SK-N-DZ (cell line): ENCODE results near the gene HTR4. TPM values are rescaled to one million over a fixed set of nuclear protein-coding genes. Genes with fewer than 3 reads are reported as not detected.
"Not testable (repeated sequence)": the region's sequence is repeated elsewhere in the genome, so short reads cannot be mapped to it uniquely, and the experiment has no call there.

Experiments used
- DNase-seq: peaks from one replicate; pipeline ENCODE4 v3.0.0-alpha.2; 2015; ENCODE audit warnings: low spot score
- polyA plus RNA-seq, 2 experiments: library from polyadenylated mRNA; depleted of rRNA; stranded (reverse); fragments of >200 nt; gene quantifications; 2 replicates each; pipeline ENCODE4 v1.2.3, GENCODE V29; 2014

The HTR4 gene
- not detected in 2 replicates for polyA plus RNA-seq (2014; cell fraction: cytosol; rRNA removed)
- not detected in 2 replicates for polyA plus RNA-seq (2014; cell fraction: nucleus; rRNA removed)

GRCh38 chr5:148653836-148654781, at the start of gene HTR4:
Gene HTR4 (minus strand): TSS chr5:148654527. CDS start chr5:148637014, 17,513 bp downstream.
- no peak for DNase-seq

- no peak for DNase-seq
Observed at GRCh38 chr5:148702019-148702596, 47.8 kb upstream of the HTR4 start.

GRCh38 chr5:148699028-148699427, 44.7 kb upstream of the HTR4 start:
- DNase-seq, result no peak

DNA sequence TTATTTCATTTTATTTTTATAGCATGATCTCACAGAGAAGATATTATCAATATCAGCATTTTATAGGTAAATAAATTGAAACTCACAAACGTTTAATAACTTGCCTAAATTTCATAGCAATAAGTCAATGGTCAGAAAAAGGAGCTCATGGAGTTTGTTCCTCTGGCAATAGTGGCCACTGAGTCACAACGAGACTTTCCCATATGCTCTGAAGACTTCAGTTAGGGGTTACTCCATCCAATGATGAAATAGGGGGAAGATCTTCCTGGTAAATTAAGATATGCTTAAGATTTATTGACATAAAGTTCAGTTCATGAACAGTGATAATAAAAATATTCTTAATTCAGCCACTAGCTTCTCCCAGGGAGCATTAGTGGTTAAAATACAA, 43.5 kb upstream of the HTR4 start:
- no peak for DNase-seq

GRCh38 chr5:148697180-148697808, 43.0 kb upstream of the HTR4 start:
- no peak for DNase-seq

DNA sequence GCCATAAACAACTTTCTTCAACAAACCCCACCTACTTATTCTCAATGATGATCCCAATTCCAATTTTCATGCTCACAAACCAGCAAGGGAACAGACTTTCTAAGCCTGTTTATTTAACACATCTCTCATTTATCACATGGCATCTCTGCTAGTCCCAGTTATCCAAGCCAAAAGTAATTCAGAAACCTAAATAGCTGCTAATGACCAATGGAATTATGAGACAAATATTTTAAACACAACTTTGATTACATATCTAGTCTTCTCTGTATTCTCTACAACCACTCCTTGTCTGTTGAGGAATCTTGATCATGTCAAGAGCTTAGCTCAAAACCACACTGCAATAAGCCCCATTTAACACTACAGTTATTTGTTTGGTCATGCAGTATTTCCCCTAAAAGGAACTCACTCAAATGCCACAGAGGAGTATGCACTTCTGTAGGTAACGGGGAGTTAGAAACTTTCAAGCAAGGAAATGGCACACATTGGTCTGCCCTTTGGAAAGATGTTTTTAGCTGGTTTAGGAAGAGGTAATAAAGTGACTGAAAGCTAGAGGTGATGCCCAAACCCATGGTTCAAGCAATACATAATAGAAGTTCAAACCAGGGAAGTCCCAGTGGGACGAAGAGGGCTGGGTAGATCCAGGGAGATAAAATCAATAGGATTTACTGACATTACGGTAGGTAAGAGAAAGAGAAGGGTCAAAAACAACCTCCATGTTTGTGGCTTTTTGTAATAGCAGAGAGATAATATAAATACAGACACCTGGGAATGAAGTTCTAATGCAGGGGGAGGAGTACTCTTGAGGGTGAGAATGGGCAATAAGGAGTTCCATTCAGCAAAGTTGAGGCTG, 42.1 kb upstream of the HTR4 start:
- DNase-seq, result no peak

GRCh38 chr5:148690945-148691344, 36.6 kb upstream of the HTR4 start:
- no peak for DNase-seq

DNA sequence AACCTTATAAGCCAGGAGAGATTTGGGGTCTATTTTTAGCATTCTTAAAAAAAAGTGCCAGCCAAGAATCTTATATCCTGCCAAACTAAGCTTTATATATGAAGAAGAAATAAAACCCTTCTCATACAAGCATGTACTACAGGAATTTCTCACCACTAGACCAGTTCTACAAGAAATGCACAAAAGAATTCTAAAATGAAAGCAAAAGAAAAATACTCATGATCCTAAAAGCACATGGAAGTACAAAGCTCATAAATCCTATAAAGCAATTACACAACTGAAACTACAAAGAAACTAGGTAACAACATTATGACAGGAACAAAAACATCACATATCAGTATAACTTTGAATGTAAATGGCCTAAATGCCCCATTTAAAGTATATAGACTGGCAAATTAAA, 34.5 kb upstream of the HTR4 start:
- DNase-seq, result no peak

- no peak for DNase-seq
Observed at GRCh38 chr5:148687871-148688270, 33.5 kb upstream of the HTR4 start.

- DNase-seq, result peak; percentile 21
Observed at GRCh38 chr5:148687427-148687826, 33.1 kb upstream of the HTR4 start.

DNA sequence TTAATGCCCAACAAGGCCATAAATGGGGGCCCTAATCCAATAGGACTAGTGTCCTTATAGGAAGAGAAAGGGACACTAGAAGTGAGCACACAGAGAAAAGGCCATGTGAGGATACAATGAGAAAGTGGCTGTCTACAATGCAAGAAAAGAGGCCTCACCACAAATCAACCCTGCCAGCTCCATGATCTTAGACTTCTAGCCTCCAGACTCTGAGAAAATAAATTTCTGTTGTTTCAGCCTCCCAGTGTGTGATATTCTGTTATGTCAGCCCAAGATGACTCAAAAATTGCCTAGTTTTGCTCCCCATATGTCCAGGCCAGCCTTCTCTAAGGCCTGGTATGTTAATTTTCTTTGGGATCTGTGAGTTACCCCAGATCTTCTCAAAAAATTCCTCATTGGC, 32.3 kb upstream of the HTR4 start:
- DNase-seq, result no peak

DNA sequence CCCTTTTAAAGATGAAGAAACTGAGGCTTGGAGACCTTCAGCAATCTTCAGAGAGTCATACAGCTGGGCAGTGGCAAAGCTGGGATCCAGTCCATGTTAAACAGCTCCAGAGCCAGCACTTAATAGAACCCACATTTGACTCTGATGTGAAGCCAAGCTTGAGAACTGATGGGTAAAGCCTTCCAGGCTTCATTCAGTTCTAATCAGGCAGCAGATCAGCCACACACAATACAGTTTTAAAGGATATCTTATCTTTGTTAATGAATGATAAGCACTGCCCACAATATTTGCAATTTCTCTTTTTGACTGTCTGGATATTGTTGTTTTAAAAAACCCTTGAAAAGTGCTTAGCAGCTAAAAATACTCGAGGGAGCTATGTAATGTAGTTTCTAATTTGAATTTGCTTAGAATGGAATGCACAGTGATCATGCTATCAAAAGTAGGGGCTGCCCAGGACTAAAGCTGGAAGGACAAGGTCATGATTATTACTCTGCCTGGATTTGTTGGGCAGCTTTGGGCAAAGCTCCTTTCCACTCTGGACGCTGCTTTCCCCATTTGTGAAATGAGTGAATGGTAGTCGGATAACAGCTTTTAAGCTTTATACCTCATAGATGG, 31.3 kb upstream of the HTR4 start:
- DNase-seq, result no peak

GRCh38 chr5:148684528-148684927, 30.2 kb upstream of the HTR4 start:
- DNase-seq, result no peak

DNA sequence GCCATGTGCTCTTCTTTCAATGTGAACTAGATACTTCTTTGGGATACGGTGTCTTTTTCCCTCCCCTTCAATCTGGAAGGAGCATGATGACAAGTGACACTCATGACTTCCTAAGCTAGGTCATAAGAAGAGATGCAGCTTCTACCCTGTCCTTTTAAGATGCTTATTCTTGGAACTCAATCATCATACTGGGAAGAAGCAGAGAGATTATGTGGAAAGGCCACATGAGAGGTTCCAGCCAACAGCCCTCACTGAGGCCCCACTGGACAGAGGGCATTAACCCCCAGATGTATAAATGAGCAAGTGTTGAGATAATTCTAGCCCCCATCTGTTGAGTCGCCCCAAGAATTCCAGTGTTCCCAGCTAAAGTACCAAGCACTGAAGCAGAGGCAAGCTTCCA, 29.3 kb upstream of the HTR4 start:
- no peak for DNase-seq

DNA sequence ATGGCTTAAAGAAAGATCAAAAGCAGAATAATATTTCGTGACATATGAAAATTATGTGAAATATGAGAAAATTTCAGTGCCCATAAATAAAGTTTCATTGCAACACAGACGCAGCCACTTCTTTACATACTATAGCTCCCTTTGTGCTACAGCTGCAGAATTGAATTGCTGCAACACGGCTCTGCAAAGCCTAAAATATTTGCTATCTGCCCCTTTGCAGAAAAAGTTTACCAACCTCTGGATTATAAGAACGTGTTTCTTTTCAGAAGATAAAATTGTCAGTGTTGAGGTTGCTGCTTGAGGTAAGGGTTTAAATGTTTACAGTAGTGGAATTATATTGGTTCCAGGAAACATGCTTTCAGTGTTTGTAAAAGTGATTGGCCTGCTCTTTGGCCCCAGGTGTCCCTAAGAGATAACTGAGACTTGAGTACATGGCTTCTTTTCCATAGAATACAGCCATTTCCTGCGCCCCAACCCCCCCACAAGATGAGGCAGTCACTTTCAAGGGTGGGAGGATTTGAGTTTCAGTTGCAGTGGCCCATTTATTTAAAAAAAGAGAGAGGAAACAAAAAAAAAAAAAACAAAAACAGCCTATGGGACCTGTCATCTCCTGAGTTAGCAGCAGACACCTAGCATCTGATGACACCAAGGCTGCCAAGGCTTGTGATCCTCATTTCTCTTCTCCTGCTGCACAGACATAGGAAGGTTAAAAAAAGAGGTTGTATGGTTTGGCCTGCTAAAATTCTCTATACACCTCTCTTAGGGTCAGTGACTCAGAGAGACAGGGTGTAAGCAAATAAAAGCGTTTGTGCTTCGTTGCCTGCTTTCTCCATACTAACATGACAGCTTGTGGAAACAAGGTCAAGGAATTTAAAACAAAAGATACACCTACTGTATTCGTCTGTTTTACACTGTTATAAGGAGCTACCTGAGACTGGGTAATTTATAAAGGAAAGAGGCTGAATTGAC, 28.0 kb upstream of the HTR4 start:
- no peak for DNase-seq

DNA sequence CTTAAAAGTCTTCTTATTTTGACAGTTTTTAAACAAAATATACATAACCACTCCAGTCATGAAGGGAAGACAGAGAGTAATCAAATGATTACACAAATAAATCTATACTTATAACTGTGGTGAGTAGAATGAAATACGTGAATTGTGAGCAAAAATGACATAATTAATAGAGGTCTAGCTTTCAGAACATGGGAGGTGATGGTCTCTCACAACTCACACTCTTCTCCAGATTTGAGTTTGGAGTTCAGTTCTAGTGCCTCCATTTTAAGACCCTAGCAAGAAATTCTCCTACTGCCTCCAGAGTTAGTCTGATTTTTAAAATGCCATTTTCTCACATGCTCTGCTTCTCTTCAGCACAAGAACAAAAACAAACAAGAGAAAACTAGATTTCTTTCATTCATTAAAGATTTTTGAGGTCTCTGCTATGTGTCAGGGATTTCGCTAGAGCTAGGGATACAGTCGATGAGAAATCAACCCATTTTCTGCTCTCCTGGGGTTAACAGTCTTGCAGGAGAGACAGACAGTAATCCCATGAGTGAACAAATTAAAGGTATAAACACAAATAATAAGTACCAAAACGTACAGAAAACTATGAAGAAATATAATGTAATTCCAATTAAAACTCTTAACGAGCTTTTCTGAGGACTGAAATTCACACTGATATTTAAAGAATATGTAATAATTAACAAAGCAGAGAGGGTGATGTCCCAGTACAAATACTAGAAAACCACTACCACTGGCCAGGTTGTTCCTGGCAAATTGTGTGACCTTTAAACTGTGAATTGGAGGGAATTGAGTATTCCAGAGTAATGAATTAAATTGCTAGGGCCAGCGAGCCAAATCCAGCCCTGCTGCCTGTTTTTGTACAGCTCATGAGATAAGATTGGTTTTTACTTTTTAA, 27.1 kb upstream of the HTR4 start:
- DNase-seq, result no peak

DNA sequence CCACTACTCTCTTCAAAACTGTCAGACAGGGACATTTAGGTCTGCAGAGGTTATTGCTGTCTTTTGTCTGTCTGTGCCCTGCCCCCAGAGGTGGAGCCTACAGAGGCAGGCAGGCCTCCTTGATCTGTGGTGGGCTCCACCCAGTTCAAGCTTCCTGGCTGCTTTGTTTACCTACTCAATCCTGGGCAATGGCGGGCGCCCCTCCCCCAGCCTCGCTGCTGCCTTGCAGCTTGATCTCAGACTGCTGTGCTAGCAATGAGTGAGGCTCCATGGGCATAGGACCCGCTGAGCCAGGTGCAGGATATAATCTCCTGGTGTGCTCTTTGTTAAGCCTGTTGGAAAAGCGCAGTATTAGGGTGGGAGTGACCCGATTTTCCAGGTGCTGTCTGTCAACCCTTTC, 19.4 kb upstream of the HTR4 start:
- not testable (repeated sequence) for DNase-seq

- no peak for DNase-seq
Observed at GRCh38 chr5:148666353-148666752, 12.0 kb upstream of the HTR4 start.

DNA sequence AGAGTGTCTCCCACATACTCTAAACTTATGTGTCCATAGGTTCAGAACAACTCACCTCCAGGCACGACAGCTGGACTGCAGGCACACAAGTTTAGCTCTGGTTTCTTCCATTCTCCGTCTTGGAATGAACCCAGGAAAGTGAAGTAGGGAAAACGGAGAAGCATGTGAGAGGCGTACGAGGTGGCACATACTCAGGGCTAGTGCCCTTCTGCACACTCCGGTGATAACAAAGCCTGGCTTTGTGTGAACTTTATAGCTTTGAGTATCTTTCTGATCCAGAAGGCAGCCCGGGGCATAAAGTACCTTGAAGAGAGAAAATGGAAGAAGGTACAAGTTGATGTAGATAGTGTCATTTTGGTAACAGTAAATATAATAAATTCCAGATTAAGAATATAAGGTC, 11.1 kb upstream of the HTR4 start:
- DNase-seq, result no peak
